Psoas muscle (tissue), 8 donors: ENCODE results near the gene SORCS3. TPM values are rescaled to one million over a fixed set of nuclear protein-coding genes. Genes with fewer than 3 reads are reported as not detected.

ENCODE experiments used
- ATAC-seq, 4 donors: fragments of 200-7000 bp; cut with Tn5 transposase; one replicate each; pipeline ENCODE4 v1.9.1; 2020; ENCODE audit warnings: moderate library complexity in 3 of 4, mild to moderate bottlenecking in 2 of 4
- DNase-seq, 2 donors: peaks; one replicate each; pipeline ENCODE4 v3.0.0-alpha.2; 2020
- H3K27ac ChIP-seq: fragments of 200-600 bp; one replicate; pipeline ENCODE4 v1.8.0; 2022
- H3K27me3 ChIP-seq, 3 donors: fragments of 200-600 bp in 1 of 3; one replicate each; pipeline versions ENCODE4 v1.6.1 to v1.8.0; 2013 to 2022; ENCODE audit warnings: low read length in 2 of 3, mild to moderate bottlenecking in 2 of 3, moderate library complexity in 1 of 3; ENCODE audit not compliant: insufficient read depth in 3 of 3
- H3K36me3 ChIP-seq, 2 donors: fragments of 200-600 bp in 1 of 2; one replicate each; pipeline versions ENCODE4 v1.6.1 to v1.8.0; 2013 to 2022; ENCODE audit warnings: low read depth in 1 of 2, mild to moderate bottlenecking in 1 of 2, moderate library complexity in 1 of 2; ENCODE audit not compliant: insufficient read depth in 1 of 2
- H3K4me1 ChIP-seq: fragments of 200-600 bp; one replicate; pipeline ENCODE4 v1.8.0; 2022
- H3K4me3 ChIP-seq: fragments of 200-600 bp; one replicate; pipeline ENCODE4 v1.8.0; 2022; ENCODE audit warnings: mild to moderate bottlenecking
- H3K9me3 ChIP-seq: fragments of 200-600 bp; one replicate; pipeline ENCODE4 v1.8.0; 2022
- CTCF ChIP-seq: fragments of 200-600 bp; IDR thresholded peaks from one replicate; pipeline ENCODE4 v1.8.0; 2022; ENCODE audit warnings: antibody characterized with exemption
- WGBS, 3 donors: extraction: QIAGEN DNeasy Blood & Tissue Kit; methylation state at CpG; one replicate each; pipeline versions ENCODE4 v1.1.6 to v1.1.7; 2013; 5-methylcytosine and 5-hydroxymethylcytosine counted together
- intact Hi-C, 2 donors: fragments of 100-400 bp; cut with DNase I; formaldehyde crosslinking; loops; one replicate each; pipeline versions ENCODE4 v1.11.0 to v1.14.2; 2022
- polyA plus RNA-seq, 3 donors: library from polyadenylated mRNA; stranded (reverse); fragments of 200-250 nt; gene quantifications; one replicate each; pipeline ENCODE4 v1.2.3, GENCODE V29; 2013
- total RNA-seq, 4 donors: library from RNA; stranded (reverse); fragmentation: NEBNext Ultra II Directional in 2 of 4; extraction: Animal tissue kit (Norgen Biotek cat#: 25700) in 2 of 4; gene quantifications; one replicate each; pipeline versions ENCODE4 v1.2.1 to v1.2.4, GENCODE V29; 2021 to 2023
- donor health status: healthy with polysubstance abuse.
- donor health status: DM: no; HTN: no; CAD: no; lungs with moderate emphysema.
- donor health status: Bipolar disorder and iron deficiency.
- donor health status: healthy.
- donor health status: DM: yes; HTN: yes; CAD: no.
- donor health status: DM: no; HTN: no; CAD: no.
- donor health status: DM: no; HTN: no; CAD: no.
- donor health status: DM: yes; HTN: yes; CAD: no.

The SORCS3 gene
- total and polyA plus RNA-seq, 7 donors: 0.01 TPM; not detected in 6

DNA sequence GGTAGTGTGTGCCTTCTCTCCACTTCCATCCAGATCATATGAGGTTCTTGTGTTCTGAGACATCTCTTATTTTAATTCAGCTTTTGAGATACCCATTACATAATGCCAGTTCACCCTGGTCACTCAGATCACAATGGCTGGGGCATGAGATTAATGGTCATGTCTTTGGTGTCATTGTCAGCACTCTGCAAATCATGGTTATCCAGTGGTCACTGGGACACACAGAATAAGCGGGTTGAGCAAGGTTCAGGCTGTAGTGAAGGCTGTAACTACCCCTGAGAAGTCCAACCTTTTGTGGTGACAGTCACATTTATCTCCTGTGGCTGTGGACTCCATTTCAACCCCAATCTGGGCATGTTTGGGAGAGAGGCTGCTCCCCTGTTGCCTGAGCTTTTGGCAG, 35.8 kb downstream of the SORCS3 start:
- H3K27me3 ChIP-seq: peaks cover 0 to 21% (median 2%) of the 10 kb centered on the region in 3 donors
- intact Hi-C loops: no loop called here
- H3K27ac ChIP-seq: no peak overlapping the region
- WGBS, 3 donors: 62 to 71% (median 70%) methylated on average over 1 of the region's 1 CpG
- no peaks in the 10 kb centered on the region for H3K4me1 ChIP-seq
- TF ChIP-seq CTCF: no peak
- H3K9me3 ChIP-seq: no peaks in the 10 kb centered on the region
- DNase-seq: no peak
- no peaks in the 10 kb centered on the region for H3K36me3 ChIP-seq
- H3K4me3 ChIP-seq: no peak overlapping the region
- no peak for ATAC-seq

DNA sequence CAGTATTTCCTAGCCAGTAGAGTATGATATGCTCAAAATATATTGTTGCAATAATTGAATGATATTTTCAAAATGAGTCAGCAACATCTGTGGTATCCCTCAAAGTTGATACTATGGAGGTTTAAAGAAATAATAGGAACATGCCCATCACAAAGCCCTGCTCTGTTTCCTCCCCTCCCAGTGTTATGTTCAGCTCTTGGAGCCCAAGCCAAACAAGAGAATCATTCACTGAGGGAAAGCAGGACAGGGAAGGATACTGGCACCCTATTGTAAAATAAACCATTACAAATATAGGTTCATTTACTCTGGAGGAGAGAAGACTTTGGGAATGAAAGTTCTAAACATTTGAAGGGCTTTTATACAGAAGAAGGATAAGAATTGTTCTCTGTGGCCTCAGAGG, 37.6 kb downstream of the SORCS3 start:
- DNase-seq: no peak
- no peaks in the 10 kb centered on the region for H3K4me1 ChIP-seq
- no peaks in the 10 kb centered on the region for H3K9me3 ChIP-seq
- H3K4me3 ChIP-seq: no peak overlapping the region
- ATAC-seq: no peak
- intact Hi-C loops: no loop called here
- H3K27me3 ChIP-seq: peaks cover 0 to 21% (median 2%) of the 10 kb centered on the region in 3 donors
- TF ChIP-seq CTCF: no peak
- H3K36me3 ChIP-seq: no peaks in the 10 kb centered on the region
- H3K27ac ChIP-seq: no peak overlapping the region

DNA sequence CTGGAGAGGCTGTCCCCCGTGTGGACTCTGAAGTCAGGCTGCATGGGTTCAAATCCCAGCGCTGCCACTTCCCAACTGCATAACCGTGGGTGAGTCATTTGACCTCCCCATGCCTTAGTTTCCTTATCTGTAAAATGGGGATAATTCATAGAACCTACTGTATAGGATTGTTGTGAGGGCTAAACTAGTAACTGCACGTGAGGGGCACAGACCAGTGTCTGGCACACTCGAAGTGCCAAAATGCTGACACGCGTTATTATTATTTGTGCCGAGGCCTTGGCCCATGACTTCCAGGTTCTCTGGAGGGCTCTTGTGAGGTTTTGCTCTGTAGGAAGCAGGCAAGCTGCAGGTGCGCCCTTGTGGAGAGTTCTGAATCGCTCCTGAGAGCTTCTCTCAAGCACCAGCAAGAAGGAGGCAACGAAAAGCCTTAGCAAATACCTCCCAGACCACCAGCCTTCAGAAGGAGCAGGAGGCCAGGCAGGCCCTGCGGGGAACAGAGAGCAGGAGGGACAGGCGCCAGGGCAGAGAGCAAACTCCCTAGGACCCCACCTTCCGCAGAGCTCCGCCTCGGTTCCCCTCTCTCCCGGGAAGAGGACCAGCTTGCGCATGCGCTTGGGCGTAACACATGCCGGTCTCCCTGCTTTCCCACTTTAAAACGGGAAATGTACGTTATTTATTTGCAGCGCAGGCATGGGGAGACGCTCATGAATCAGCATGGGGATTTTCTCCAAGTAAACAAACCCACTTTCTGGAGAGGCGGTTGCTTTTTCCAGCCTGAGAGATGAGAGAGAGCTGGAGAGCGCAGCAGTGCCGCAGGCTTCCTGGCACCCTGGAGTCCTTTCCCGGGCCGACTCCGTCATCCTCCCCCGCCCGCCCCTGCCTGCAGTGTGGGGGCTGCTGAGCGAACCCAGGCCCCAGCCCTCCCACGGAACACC, 39.6 kb downstream of the SORCS3 start:
- intact Hi-C loops: no loop called here
- H3K9me3 ChIP-seq: no peaks in the 10 kb centered on the region
- no peaks in the 10 kb centered on the region for H3K4me1 ChIP-seq
- no peak for DNase-seq
- H3K27me3 ChIP-seq: peaks cover 0 to 21% (median 2%) of the 10 kb centered on the region in 3 donors
- no peak overlapping the region for H3K27ac ChIP-seq
- WGBS, 3 donors: 20 to 23% (median 22%) methylated on average over 30 to 35 of the region's 35 CpGs
- no peak for ATAC-seq
- no peak for TF ChIP-seq CTCF
- no peak overlapping the region for H3K4me3 ChIP-seq
- no peaks in the 10 kb centered on the region for H3K36me3 ChIP-seq

GRCh38 chr10:104681485-104681884, 40.4 kb downstream of the SORCS3 start:
- WGBS, 3 donors: 33 to 94% (median 93%) methylated on average over 2 of the region's 2 CpGs
- Histone ChIP-seq H3K27ac (no peak overlapping the region), H3K36me3 (no peaks in the 10 kb centered on the region), H3K27me3 (peaks cover 0 to 21% (median 2%) of the 10 kb centered on the region in 3 donors), H3K9me3 (no peaks in the 10 kb centered on the region), H3K4me1 (no peaks in the 10 kb centered on the region), H3K4me3 (no peak overlapping the region)
- DNase-seq (no peak), ATAC-seq (no peak)
- intact Hi-C loops: no loop called here
- no peak for TF ChIP-seq CTCF
